ENCODE data around the gene ZKSCAN5. TPM values are rescaled to one million over a fixed set of nuclear protein-coding genes. Genes with fewer than 3 reads are reported as not detected.

ZKSCAN5 gene
- total RNA-seq, 3 donors from 2014 or later (not counting 1 experiment from before 2014, with no cell fraction given) = 6.8 to 9.7 (median 7.4) TPM

DNA sequence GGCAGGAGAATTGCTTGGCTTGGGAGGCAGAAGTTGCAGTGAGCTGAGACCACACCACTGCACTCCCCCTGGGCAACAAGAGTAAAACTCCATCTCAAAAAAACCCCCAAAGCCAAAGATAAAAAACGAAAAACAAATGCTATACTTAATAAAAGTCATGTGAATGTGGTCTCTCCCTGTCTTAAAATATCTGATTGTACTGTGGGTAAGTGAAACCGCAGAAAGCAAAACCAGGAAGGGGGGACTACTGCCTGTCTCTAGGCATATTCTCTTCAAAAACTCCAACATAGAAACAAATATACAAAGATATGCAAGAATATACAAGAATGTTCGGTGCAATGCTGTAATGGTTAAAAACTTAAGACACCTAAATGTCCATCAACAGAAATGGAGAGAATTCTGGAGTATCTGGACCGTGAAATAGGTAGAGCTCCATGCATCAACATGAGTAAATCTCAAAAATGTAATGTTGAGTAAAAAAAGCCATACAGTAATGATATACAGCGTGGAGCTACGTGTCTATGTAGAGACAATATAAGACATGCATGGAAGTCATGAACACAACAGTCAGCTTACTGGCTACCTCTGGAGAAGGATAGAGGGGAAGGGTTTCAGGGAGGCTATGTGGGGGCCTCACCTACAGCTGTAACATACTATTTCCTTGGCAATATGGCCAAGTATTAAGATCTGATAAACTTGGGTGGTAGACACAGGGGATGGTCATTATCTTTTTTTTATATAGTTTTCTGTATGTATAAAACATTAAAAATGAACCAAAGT is 6.5 kb upstream of the ZKSCAN5 start:
- Mint-ChIP-seq H3K9me3 (peaks cover 0 to 2% of the 10 kb centered on the region in 2 donors), H3K27ac (peak overlapping the region; percentile 95 to 99), H3K4me3 (peak overlapping the region; percentile 100), H3K27me3 (ENCODE audit: low read depth in 2 of 2) (no peaks in the 10 kb centered on the region), H3K36me3 (peaks cover 13% of the 10 kb centered on the region), H3K4me1 (peaks cover 25 to 35% of the 10 kb centered on the region in 2 donors)
- intact Hi-C loops (cut with micrococcal nuclease) = no loop called here
- H3K27me3 ChIP-seq (ENCODE audit: control insufficient read depth, insufficient read depth, low read length) = no peaks in the 10 kb centered on the region
- DNase-seq = peak in 1 of 2 donors; percentile 38
- H3K36me3 ChIP-seq (ENCODE audit: control insufficient read depth, insufficient read depth, low read length) = peaks cover 34% of the 10 kb centered on the region
- H3K4me3 ChIP-seq (ENCODE audit: low read length) = no peak overlapping the region
- ATAC-seq = no peak
- H3K4me1 ChIP-seq (ENCODE audit: control insufficient read depth, insufficient read depth, low read length) = peaks cover 36% of the 10 kb centered on the region
- no peak overlapping the region for H3K27ac ChIP-seq (ENCODE audit: low read length)
- TF ChIP-seq, protein P1, sequence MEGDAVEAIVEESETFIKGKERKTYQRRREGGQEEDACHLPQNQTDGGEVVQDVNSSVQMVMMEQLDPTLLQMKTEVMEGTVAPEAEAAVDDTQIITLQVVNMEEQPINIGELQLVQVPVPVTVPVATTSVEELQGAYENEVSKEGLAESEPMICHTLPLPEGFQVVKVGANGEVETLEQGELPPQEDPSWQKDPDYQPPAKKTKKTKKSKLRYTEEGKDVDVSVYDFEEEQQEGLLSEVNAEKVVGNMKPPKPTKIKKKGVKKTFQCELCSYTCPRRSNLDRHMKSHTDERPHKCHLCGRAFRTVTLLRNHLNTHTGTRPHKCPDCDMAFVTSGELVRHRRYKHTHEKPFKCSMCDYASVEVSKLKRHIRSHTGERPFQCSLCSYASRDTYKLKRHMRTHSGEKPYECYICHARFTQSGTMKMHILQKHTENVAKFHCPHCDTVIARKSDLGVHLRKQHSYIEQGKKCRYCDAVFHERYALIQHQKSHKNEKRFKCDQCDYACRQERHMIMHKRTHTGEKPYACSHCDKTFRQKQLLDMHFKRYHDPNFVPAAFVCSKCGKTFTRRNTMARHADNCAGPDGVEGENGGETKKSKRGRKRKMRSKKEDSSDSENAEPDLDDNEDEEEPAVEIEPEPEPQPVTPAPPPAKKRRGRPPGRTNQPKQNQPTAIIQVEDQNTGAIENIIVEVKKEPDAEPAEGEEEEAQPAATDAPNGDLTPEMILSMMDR (IDR thresholded peaks at IDR 0.05) = no peak
- 56% methylated on average over 3 of the region's 6 CpGs for WGBS (ENCODE audit: insufficient coverage)
- peaks cover 18% of the 10 kb centered on the region for H3K9me3 ChIP-seq (ENCODE audit: control insufficient read depth, insufficient read depth, low read length)

GRCh38 chr7:99498546-99498944 is 5.9 kb upstream of the ZKSCAN5 start:
- TF ChIP-seq, protein P1 (IDR thresholded peaks at IDR 0.05) = no peak
- no peak for DNase-seq
- peaks cover 36% of the 10 kb centered on the region for H3K4me1 ChIP-seq (ENCODE audit: control insufficient read depth, insufficient read depth, low read length)
- peaks cover 25 to 34% of the 10 kb centered on the region in 2 donors for H3K4me1 Mint-ChIP-seq
- H3K9me3 Mint-ChIP-seq = peaks cover 0 to 1% of the 10 kb centered on the region in 2 donors
- peak overlapping the region; percentile 100 for H3K4me3 Mint-ChIP-seq
- peaks cover 29% of the 10 kb centered on the region for H3K36me3 ChIP-seq (ENCODE audit: control insufficient read depth, insufficient read depth, low read length)
- ATAC-seq = no peak
- peak overlapping the region; percentile 95 to 99 for H3K27ac Mint-ChIP-seq
- intact Hi-C loops (cut with micrococcal nuclease) = no loop called here
- peaks cover 12% of the 10 kb centered on the region for H3K9me3 ChIP-seq (ENCODE audit: control insufficient read depth, insufficient read depth, low read length)
- no peaks in the 10 kb centered on the region for H3K27me3 Mint-ChIP-seq (ENCODE audit: low read depth in 2 of 2)
- peak overlapping the region; percentile 92 for H3K4me3 ChIP-seq (ENCODE audit: low read length)
- H3K27me3 ChIP-seq (ENCODE audit: control insufficient read depth, insufficient read depth, low read length) = no peaks in the 10 kb centered on the region
- WGBS (ENCODE audit: insufficient coverage) = 60% methylated on average over 11 of the region's 11 CpGs
- H3K36me3 Mint-ChIP-seq = peaks cover 10% of the 10 kb centered on the region
- H3K27ac ChIP-seq (ENCODE audit: low read length) = peak overlapping the region; percentile 96

GRCh38 chr7:99499371-99499720 is 5.1 kb upstream of the ZKSCAN5 start:
- Mint-ChIP-seq H3K36me3 (peaks cover 2% of the 10 kb centered on the region), H3K27me3 (ENCODE audit: low read depth in 2 of 2) (no peaks in the 10 kb centered on the region), H3K27ac (peak overlapping the region; percentile 95 to 99), H3K4me3 (peak overlapping the region; percentile 100), H3K9me3 (no peaks in the 10 kb centered on the region), H3K4me1 (peaks cover 25 to 29% of the 10 kb centered on the region in 2 donors)
- Histone ChIP-seq H3K27me3 (ENCODE audit: control insufficient read depth, insufficient read depth, low read length) (no peaks in the 10 kb centered on the region), H3K4me3 (ENCODE audit: low read length) (peak overlapping the region; percentile 92), H3K27ac (ENCODE audit: low read length) (peak overlapping the region; percentile 96), H3K36me3 (ENCODE audit: control insufficient read depth, insufficient read depth, low read length) (peaks cover 21% of the 10 kb centered on the region), H3K9me3 (ENCODE audit: control insufficient read depth, insufficient read depth, low read length) (peaks cover 4% of the 10 kb centered on the region), H3K4me1 (ENCODE audit: control insufficient read depth, insufficient read depth, low read length) (peaks cover 42% of the 10 kb centered on the region)
- DNase-seq (peak in 1 of 2 donors; percentile 76), ATAC-seq (peak; percentile 46 to 72 (median 52))
- under 1% methylated on average over 12 of the region's 14 CpGs for WGBS (ENCODE audit: insufficient coverage)
- intact Hi-C loops (cut with micrococcal nuclease) = no loop called here
- TF ChIP-seq, protein P1 (IDR thresholded peaks at IDR 0.05) = no peak
